A549 (cell line): ENCODE measurements around the gene SLC1A4.

Experiments
- CHD2 ChIP-seq: fragments of 150-350 bp; IDR thresholded peaks from 2 replicates; pipeline ENCODE4 v1.6.1; 2014; ENCODE audit warnings: low read length; ENCODE audit not compliant: partially characterized antibody
- CTCF ChIP-seq: fragments of >200 bp; sonication (Bioruptor Twin); formaldehyde crosslinking; IDR thresholded peaks from 3 replicates; pipeline ENCODE4 v1.5.1; 2016
- KDM1A ChIP-seq: fragments of 200-600 bp; sonication (generic); IDR thresholded peaks from 2 replicates; pipeline ENCODE4 v1.6.1; 2016; ENCODE audit warnings: low read depth, mild to moderate bottlenecking
- POLR2A ChIP-seq: IDR thresholded peaks from 2 replicates; pipeline ENCODE4 v1.6.1; 2012; ENCODE audit warnings: mild to moderate bottlenecking, low read length
- RAD21 ChIP-seq, 2 experiments: fragments of >200 bp in 1 of 2; sonication (Bioruptor Twin) in 1 of 2; formaldehyde crosslinking in 1 of 2; IDR thresholded peaks in 1 of 2; conservative IDR thresholded peaks in 1 of 2; 2 replicates in 1 of 2; 3 replicates in 1 of 2; pipeline ENCODE4 v1.6.1; 2012 to 2018; ENCODE audit warnings: inconsistent platforms in 1 of 2
- TF ChIP-seq, protein P1 (sequence below): IDR thresholded peaks from 2 replicates; pipeline ENCODE4 v1.6.1; 2012

DNA sequence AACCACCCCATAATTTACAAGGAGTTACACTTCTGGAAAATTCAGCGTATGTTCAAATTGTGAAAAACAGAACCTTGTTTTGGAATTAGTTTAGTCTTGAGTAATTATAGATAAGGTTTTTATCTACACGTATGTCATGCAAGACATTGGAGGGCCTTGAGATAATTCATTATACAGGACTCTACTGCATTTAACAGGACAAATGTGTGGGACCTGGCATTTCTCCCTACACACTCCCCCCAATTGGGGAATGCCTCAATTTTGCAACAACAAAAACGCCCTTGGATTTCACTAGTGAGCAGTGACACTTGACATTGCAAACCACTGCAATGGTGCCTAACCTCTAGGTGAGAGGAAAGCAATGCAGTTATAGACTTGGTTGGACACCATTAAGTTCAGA is 11.4 kb downstream of the SLC1A4 start:
- TF ChIP-seq CTCF (no peak), CHD2 (no peak), POLR2A (no peak), KDM1A (no peak), RAD21 (conservative IDR thresholded peaks at IDR 0.05 in 1 of 2, IDR thresholded peaks at IDR 0.05 in 1 of 2) (no peak)
- TF ChIP-seq, protein P1, sequence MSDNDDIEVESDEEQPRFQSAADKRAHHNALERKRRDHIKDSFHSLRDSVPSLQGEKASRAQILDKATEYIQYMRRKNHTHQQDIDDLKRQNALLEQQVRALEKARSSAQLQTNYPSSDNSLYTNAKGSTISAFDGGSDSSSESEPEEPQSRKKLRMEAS: no peak
